GM13977 (cell line): ENCODE results near the gene RAB20.
"Not testable (repeated sequence)": the region's sequence is repeated elsewhere in the genome, so short reads cannot be mapped to it uniquely, and the experiment has no call there.

Experiments
- DNase-seq: peaks from one replicate; pipeline ENCODE4 v3.0.0; 2012; ENCODE audit warnings: low spot score
- in situ Hi-C: fragments of 300-500 bp; cut with MboI; formaldehyde crosslinking; loops from one replicate; pipeline ENCODE4 v1.12.0; 2022; ENCODE audit warnings: low sequenced_read_pairs, low pct_unique_long_range_greater_than_20kb, mixed read lengths, inconsistent platforms; ENCODE audit not compliant: unreplicated experiment
- TF ChIP-seq, protein P1 (sequence below): IDR thresholded peaks from 2 replicates; pipeline ENCODE4 v1.5.1; 2012; ENCODE audit warnings: mild to moderate bottlenecking, control low read depth; ENCODE audit not compliant: insufficient read depth; ENCODE audit errors: extremely low read depth, missing control alignments

RAB20 gene

DNA sequence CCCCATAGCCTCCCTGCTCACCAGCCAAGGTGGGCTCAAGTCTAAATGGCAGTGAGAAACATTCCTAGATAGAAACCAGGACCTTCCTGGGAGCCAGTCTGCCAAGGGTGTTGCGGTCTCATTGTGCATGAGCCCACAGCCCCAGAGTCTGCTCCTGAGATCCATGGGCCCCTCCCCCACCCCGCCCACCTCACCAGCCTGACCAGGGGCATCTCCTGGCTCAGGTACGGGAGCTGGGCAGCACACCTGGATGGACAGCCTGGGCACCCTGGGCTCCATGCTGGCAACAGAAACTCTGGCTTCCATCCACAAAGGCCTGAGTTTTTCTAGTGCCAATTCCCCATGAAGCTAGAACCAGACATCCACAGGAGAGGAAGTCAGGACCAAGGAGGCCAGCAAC, 65.6 kb downstream of the RAB20 start:
- in situ Hi-C loops, result no loop called here
- TF ChIP-seq, protein P1, sequence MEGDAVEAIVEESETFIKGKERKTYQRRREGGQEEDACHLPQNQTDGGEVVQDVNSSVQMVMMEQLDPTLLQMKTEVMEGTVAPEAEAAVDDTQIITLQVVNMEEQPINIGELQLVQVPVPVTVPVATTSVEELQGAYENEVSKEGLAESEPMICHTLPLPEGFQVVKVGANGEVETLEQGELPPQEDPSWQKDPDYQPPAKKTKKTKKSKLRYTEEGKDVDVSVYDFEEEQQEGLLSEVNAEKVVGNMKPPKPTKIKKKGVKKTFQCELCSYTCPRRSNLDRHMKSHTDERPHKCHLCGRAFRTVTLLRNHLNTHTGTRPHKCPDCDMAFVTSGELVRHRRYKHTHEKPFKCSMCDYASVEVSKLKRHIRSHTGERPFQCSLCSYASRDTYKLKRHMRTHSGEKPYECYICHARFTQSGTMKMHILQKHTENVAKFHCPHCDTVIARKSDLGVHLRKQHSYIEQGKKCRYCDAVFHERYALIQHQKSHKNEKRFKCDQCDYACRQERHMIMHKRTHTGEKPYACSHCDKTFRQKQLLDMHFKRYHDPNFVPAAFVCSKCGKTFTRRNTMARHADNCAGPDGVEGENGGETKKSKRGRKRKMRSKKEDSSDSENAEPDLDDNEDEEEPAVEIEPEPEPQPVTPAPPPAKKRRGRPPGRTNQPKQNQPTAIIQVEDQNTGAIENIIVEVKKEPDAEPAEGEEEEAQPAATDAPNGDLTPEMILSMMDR, result no peak
- no peak for DNase-seq

DNA sequence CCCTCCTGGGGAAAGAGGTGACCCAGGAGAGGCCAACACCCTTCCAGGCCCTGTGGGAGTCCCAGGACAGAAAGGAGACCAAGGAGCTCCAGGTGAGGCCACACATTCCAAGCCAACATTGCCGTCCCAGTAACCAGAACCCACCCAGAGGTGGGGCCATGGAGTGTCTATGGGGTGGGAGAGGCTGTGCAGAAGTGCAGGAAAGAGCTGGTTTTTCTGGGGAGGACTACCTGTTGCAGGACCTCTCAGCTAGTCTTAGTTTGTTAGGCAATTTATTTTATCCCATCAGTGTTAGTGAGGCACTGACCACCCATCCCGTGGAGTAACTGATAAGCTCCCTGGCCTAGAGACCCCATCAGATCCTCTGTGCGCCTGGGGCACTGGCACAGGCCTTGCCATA, 66.1 kb downstream of the RAB20 start:
- in situ Hi-C loops, result no loop called here
- TF ChIP-seq, protein P1, result no peak
- DNase-seq, result no peak

DNA sequence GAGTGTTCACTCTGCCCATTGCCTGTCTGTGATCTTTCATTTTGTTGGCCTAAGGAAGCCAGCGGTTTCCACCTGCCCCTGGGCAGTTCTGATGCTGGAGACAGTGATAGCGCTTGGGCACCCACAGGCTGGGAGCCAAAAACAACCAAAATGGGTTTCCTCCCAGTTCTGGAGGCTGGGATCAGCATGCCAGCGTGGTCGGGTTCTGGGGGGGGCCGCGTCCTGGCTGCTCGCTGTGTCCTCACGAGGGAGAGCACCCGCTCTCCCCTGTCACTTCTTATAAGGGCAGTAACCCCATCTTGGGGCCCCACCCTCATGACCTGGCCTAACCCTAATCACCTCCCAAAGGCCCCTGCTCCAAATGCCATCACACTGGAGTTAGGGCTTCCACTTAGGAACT, 67.9 kb downstream of the RAB20 start:
- TF ChIP-seq, protein P1, result no peak
- in situ Hi-C loops, result no loop called here
- DNase-seq, result no peak

DNA sequence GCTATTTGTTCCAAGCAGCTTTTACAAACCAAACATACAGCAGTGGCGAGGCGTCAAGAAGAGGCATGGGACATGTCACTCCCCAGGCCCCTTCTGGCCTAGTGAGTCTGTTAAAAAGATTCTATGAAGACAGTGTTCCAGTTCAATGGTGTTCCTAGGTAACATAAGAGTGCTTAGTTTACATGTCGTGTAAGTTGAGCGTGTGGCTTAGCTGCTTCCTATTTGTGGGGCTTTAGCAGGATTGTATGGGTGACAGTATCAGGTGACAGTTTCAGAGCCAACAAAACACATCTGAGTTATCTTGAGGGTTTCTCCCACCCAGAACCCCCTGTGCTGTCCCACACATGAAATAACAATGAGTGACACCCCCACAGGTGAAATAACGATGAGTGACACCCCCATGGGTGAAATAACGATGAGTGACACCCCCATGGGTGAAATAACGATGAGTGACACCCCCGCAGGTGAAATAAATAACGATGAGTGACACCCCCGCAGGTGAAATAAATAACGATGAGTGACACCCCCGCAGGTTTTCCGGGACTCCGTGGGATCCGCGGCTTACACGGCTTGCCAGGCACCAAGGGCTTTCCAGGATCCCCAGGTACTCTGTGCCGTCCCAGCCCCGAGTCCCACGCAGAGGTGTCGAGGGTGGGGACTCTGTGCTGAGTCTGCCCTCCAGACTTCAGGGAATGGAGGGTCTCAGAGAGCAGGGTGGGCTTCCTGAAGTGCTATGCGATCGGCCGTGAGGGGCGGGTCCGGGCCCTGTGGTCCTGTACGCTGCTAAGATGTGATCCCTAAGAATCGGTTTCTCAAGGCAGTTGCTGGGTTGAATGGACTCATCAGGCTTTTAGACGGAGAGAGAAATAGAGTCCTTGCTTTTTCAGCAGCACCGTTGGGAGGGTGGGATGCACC, 68.6 kb downstream of the RAB20 start:
- TF ChIP-seq, protein P1, result no peak
- in situ Hi-C loops, result no loop called here
- DNase-seq, result no peak

DNA sequence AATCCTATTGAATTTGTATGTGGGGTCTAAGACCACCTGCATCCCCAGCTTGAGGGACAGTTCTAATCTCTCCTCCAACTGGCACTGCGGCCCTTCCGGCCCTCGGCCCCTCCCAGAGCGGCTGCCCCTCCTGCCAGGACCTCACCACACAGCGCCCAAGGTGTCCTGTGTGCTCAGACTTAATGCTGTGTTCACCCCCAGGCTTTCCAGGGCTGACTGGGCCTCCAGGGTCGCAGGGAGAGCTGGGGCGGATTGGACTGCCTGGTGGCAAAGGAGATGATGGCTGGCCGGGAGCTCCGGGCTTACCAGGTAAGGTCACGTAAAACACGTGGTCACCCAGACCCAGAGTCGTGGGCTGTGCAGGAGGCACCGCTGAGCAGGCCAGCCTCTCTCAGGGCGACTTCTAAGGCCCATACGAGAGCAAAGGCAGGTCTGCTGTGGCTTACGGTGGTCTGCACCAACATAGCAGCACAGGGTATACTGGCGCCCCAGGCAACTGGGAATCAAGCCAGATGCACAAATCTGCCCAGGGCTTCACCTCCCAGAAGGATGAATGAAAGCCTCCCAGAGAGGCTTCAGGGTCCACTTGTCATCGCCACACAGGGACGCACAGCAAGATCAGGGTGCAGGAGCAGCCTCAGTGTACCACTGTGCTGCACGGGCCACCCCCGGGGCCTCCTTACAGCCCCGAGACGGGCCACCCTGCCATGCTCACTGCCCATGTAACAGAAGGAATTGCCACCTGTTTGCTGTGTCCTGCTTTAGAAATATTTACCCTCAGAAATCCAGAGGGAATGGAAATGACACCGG, 69.4 kb downstream of the RAB20 start:
- in situ Hi-C loops, result no loop called here
- TF ChIP-seq, protein P1, result no peak
- no peak for DNase-seq

DNA sequence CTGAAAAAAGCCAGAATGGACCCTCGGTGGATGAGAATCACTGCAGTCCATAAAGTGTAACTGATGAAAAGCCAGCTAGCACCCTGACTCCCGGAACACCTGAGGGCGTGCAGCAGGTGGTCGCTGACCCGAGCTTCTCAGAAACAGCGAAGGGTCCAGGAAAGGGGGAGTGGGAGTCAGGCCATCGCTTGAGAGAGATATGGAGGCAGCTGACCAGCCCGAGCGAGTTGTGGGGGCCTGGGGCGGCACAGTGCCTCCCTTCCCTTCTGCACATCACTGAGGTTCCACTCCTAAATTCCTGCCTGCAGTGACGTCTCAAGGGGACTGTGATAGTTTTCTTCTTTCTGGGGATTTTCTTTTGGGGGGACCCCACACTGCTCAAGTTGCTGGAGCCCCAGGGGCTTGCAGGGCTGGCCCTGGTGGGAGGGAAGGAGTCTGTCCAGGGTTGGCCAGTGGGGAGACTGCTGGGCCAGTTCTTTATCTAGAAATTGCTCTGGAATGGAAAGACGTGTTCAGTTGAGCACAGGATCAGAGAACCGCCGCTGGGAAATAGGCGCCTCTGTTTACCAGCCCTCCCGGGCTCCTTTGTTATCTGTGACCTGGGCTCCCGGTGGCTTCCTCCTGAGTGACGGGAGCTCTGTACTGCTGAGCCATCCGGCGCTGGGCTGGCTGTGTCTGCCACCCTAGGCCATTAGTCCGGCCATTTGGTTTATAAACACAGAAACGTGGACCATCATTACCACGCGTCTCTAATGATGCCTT, 71.3 kb downstream of the RAB20 start:
- in situ Hi-C loops, result no loop called here
- no peak for DNase-seq

DNA sequence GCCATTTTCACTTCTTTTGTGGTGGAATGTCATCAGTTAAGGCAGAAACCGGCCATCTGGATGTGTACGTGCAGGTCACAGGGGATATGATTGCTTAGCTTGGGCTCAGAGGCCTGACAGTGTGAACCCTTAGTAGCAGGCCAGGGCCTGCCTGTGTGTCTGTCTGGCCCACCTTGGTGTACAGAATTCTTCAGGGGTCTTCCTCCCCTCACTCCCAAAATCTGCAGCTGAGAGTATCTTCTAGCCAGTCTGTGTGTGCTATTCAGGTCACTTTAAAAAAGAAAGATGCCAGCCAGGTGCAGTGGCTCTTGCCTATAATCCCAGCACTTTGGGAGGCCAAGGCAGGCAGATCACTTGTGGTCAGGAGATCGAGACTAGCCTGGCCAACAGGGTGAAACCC, 74.6 kb downstream of the RAB20 start:
- in situ Hi-C loops, DNase-seq: not testable (repeated sequence)

More for the DNA sequence above, 71.3 kb downstream of the RAB20 start:
- TF ChIP-seq, protein P1, result no peak
